Neural progenitor cell (in vitro differentiated cells): ENCODE measurements around the gene POLH. TPM values are rescaled to one million over a fixed set of nuclear protein-coding genes. Genes with fewer than 3 reads are reported as not detected.
A peak's percentile ranks its signal among the peaks of the same experiment; 100 is the strongest.

Experiments
- DNase-seq: peaks from one replicate; pipeline ENCODE4 v3.0.0-alpha.2; 2016; ENCODE audit warnings: low spot score
- H2AFZ ChIP-seq: fragments of 200-600 bp; sonication (generic); replicated peaks from 2 replicates; pipeline ENCODE4 v1.6.1; 2016; ENCODE audit warnings: antibody characterized with exemption
- H3F3A ChIP-seq: fragments of 200-600 bp; sonication (generic); 2 replicates; pipeline ENCODE4 v1.6.1; 2016; ENCODE audit warnings: antibody characterized with exemption, low read depth
- H3K27ac ChIP-seq: fragments of 200-600 bp; sonication (generic); 2 replicates; pipeline ENCODE4 v1.5.1; 2016; ENCODE audit warnings: mild to moderate bottlenecking
- H3K27me3 ChIP-seq: fragments of 200-600 bp; sonication (generic); 2 replicates; pipeline ENCODE4 v1.6.1; 2016; ENCODE audit warnings: mild to moderate bottlenecking, moderate library complexity
- H3K36me3 ChIP-seq: fragments of 200-600 bp; sonication (generic); 2 replicates; pipeline ENCODE4 v1.5.1; 2016
- H3K4me1 ChIP-seq: fragments of 200-600 bp; sonication (generic); 2 replicates; pipeline ENCODE4 v1.6.1; 2016; ENCODE audit warnings: mixed run types
- H3K4me2 ChIP-seq: fragments of 200-600 bp; sonication (generic); 2 replicates; pipeline ENCODE4 v1.6.1; 2016
- H3K4me3 ChIP-seq: fragments of 200-600 bp; sonication (generic); 2 replicates; pipeline ENCODE4 v1.5.1; 2016
- H3K79me2 ChIP-seq: fragments of 200-600 bp; sonication (generic); 2 replicates; pipeline ENCODE4 v1.6.1; 2016; ENCODE audit warnings: low read depth
- H3K9ac ChIP-seq: fragments of 200-600 bp; sonication (generic); 2 replicates; pipeline ENCODE4 v1.6.1; 2016
- H3K9me3 ChIP-seq: fragments of 200-600 bp; sonication (generic); 2 replicates; pipeline ENCODE4 v1.5.1; 2016; ENCODE audit warnings: low read depth
- H4K20me1 ChIP-seq: fragments of 200-600 bp; sonication (generic); 2 replicates; pipeline ENCODE4 v1.6.1; 2016; ENCODE audit warnings: low read depth
- H3K27ac Mint-ChIP-seq: 3 replicates; pipeline ENCODE4 v1.8.0; 2021; ENCODE audit warnings: mixed read lengths
- H3K27me3 Mint-ChIP-seq: 2 replicates; pipeline ENCODE4 v1.8.0; 2022; ENCODE audit warnings: low read depth, mild to moderate bottlenecking, inconsistent platforms, moderate library complexity, mixed read lengths; ENCODE audit not compliant: insufficient read depth
- H3K36me3 Mint-ChIP-seq: 3 replicates; pipeline ENCODE4 v1.8.0; 2021; ENCODE audit warnings: mixed read lengths
- H3K4me1 Mint-ChIP-seq: 3 replicates; pipeline ENCODE4 v1.8.0; 2021; ENCODE audit warnings: mixed read lengths
- H3K4me3 Mint-ChIP-seq: 3 replicates; pipeline ENCODE4 v1.8.0; 2021; ENCODE audit warnings: mild to moderate bottlenecking, moderate library complexity, mixed read lengths
- H3K9me3 Mint-ChIP-seq: 3 replicates; pipeline ENCODE4 v1.8.0; 2020; ENCODE audit warnings: mixed read lengths
- EZH2 ChIP-seq: fragments of 200-600 bp; sonication (generic); IDR thresholded peaks from 2 replicates; pipeline ENCODE4 v1.6.1; 2017; ENCODE audit warnings: antibody characterized with exemption, mild to moderate bottlenecking, moderate library complexity
- EZH2phosphoT487 ChIP-seq: fragments of 200-600 bp; sonication (generic); IDR thresholded peaks from 2 replicates; pipeline ENCODE4 v1.6.1; 2017; ENCODE audit warnings: antibody characterized with exemption
- total RNA-seq: library from RNA; depleted of rRNA; stranded (reverse); fragments of >200 nt; gene quantifications from 2 replicates; pipeline ENCODE4 v1.2.3, GENCODE V29; 2015; ENCODE audit warnings: low replicate concordance
- TF ChIP-seq, protein P1 (sequence below): fragments of 200-600 bp; sonication (generic); IDR thresholded peaks from 2 replicates; pipeline ENCODE4 v1.5.1; 2017; ENCODE audit warnings: antibody characterized with exemption, mild to moderate bottlenecking

Gene POLH
- total RNA-seq, 1 donor from 2014 or later = 17.0 TPM

DNA sequence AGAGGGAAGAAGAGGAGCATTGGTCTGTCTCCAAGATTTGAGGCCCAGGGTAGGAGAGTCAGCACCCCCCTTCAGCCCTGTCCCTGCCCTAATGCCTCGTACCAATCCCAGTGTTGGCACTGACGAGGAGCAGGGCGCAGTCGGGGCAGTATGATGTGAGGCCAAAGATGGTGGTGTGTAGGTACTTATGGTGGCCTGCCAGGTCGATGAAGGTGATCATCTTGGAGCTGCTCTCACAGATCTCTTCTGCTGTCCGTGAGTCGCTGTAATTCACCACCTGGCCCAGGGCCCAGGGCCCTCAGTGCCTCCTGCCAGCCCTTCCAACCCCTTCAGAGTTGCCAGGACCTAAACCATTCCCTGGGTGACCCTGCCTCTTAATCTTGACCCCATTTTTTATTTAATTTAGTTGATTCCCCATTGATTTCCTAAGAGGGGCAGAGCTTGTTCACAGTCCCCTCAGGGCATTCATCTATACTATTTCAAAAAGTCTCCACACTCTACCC, 48.9 kb downstream of the POLH start:
- Mint-ChIP-seq H3K4me3 (no peak overlapping the region), H3K27ac (no peak overlapping the region), H3K9me3 (no peaks in the 10 kb centered on the region), H3K27me3 (no peaks in the 10 kb centered on the region), H3K4me1 (peaks cover 20% of the 10 kb centered on the region), H3K36me3 (peaks cover 51% of the 10 kb centered on the region)
- Histone ChIP-seq H3K9ac (no peak overlapping the region), H3F3A (peaks cover 13% of the 10 kb centered on the region), H3K4me1 (peaks cover 3% of the 10 kb centered on the region), H3K4me2 (no peak overlapping the region), H3K79me2 (peaks cover 19% of the 10 kb centered on the region), H3K4me3 (no peak overlapping the region), H3K27ac (no peak overlapping the region), H3K27me3 (no peaks in the 10 kb centered on the region), H3K36me3 (no peaks in the 10 kb centered on the region), H3K9me3 (no peaks in the 10 kb centered on the region), H2AFZ (no peak overlapping the region), H4K20me1 (peaks cover 10% of the 10 kb centered on the region)
- no peak for TF ChIP-seq EZH2phosphoT487
- TF ChIP-seq, protein P1, sequence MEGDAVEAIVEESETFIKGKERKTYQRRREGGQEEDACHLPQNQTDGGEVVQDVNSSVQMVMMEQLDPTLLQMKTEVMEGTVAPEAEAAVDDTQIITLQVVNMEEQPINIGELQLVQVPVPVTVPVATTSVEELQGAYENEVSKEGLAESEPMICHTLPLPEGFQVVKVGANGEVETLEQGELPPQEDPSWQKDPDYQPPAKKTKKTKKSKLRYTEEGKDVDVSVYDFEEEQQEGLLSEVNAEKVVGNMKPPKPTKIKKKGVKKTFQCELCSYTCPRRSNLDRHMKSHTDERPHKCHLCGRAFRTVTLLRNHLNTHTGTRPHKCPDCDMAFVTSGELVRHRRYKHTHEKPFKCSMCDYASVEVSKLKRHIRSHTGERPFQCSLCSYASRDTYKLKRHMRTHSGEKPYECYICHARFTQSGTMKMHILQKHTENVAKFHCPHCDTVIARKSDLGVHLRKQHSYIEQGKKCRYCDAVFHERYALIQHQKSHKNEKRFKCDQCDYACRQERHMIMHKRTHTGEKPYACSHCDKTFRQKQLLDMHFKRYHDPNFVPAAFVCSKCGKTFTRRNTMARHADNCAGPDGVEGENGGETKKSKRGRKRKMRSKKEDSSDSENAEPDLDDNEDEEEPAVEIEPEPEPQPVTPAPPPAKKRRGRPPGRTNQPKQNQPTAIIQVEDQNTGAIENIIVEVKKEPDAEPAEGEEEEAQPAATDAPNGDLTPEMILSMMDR = no peak
- TF ChIP-seq EZH2 = no peak
- no peak for DNase-seq

DNA sequence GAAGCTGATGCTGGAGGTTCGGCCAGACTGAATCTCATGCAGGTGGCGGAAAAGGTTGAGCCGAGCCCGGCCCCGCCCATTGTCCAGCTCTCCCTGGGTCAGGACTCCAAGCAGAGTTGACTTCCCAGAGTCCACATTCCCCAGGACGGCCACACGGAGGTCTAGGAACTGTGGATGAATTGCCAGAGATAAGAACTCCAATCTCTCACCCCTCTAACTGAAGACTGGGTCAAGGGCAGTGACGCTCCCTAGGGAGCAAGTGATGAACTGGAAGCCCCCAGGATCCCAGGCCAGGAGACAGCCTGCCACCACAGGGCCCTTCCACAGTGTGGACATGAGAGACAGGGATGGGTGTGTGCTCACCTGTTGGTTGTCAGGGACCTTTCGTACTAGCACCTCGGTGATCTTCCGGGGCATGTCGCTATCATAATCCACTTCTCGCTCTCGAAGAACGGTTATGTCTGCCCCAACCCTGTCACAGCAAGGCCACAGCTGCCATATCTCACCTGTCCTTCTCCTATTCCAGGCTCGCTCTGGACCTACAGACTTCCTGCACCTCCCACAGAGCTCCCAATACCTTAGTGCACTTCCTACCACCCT, 49.5 kb downstream of the POLH start:
- Histone ChIP-seq H3K4me2 (no peak overlapping the region), H3K4me1 (peaks cover 3% of the 10 kb centered on the region), H3K4me3 (no peak overlapping the region), H4K20me1 (peaks cover 10% of the 10 kb centered on the region), H3K79me2 (peaks cover 19% of the 10 kb centered on the region), H3F3A (peaks cover 16% of the 10 kb centered on the region), H3K9ac (no peak overlapping the region), H3K27me3 (no peaks in the 10 kb centered on the region), H3K9me3 (no peaks in the 10 kb centered on the region), H2AFZ (no peak overlapping the region), H3K27ac (no peak overlapping the region), H3K36me3 (no peaks in the 10 kb centered on the region)
- Mint-ChIP-seq H3K9me3 (no peaks in the 10 kb centered on the region), H3K4me3 (no peak overlapping the region), H3K27ac (no peak overlapping the region), H3K36me3 (peaks cover 51% of the 10 kb centered on the region), H3K4me1 (peaks cover 26% of the 10 kb centered on the region), H3K27me3 (no peaks in the 10 kb centered on the region)
- no peak for DNase-seq
- TF ChIP-seq EZH2phosphoT487 (no peak), EZH2 (no peak)
- TF ChIP-seq, protein P1 = no peak

DNA sequence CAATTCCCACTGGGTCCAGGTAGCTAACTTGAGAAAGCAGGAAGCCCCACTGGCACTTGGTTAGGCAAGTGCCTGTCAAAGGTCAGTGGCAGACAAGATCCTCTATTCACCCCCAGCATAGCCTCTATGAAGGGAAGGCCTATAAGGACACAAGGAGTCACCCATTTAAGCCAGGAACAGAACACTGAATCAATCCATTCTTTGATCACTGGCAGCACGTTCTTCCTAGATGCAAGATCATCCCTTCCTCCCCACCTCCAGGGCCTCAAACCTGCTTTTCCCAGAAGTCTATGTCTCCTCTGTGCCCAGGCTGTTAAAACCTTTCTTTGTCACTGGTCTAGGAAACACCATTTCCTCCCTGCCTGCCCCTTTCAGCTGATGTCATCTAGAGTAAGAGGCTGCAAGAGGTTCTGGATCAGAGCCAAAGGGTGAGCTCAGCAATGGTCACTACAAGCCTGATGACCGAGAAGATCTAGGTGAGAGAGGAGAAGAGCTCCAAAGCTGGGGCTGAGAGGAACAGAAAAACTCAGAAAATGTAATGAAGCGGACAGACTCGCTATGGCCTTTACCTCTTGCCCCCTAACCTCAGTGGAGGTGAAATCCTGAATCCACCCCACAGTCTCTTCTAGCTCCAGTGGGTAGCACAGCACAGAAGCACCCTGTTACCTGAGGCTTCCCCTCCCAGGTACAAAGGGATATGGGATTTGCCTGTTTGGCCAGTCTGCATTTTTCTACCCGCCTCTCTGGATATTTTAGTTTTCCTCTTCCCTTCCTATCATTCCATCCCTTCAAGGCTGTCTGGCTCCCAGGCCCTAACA, 51.2 kb downstream of the POLH start:
- peaks cover 3% of the 10 kb centered on the region for H3K4me1 ChIP-seq
- H3K79me2 ChIP-seq = peaks cover 19% of the 10 kb centered on the region
- H3K27ac Mint-ChIP-seq = no peak overlapping the region
- H3K9ac ChIP-seq = no peak overlapping the region
- peak overlapping the region; percentile 89 for H3K4me3 ChIP-seq
- H3K27me3 ChIP-seq = no peaks in the 10 kb centered on the region
- peaks cover 31% of the 10 kb centered on the region for H3K4me1 Mint-ChIP-seq
- H3K4me3 Mint-ChIP-seq = peak overlapping the region; percentile 97
- no peak overlapping the region for H3K27ac ChIP-seq
- TF ChIP-seq, protein P1 = no peak
- no peak for TF ChIP-seq EZH2
- no peak for TF ChIP-seq EZH2phosphoT487
- H3K9me3 Mint-ChIP-seq = no peaks in the 10 kb centered on the region
- peaks cover 10% of the 10 kb centered on the region for H4K20me1 ChIP-seq
- peaks cover 39% of the 10 kb centered on the region for H3K36me3 Mint-ChIP-seq
- no peaks in the 10 kb centered on the region for H3K9me3 ChIP-seq
- DNase-seq = no peak
- H3K27me3 Mint-ChIP-seq = no peaks in the 10 kb centered on the region
- H2AFZ ChIP-seq = no peak overlapping the region
- no peaks in the 10 kb centered on the region for H3K36me3 ChIP-seq
- peaks cover 19% of the 10 kb centered on the region for H3F3A ChIP-seq
- H3K4me2 ChIP-seq = peak overlapping the region; percentile 87
